PC-9 (cell line): Measurements from ENCODE around the gene SOS1. TPM values are rescaled to one million over a fixed set of nuclear protein-coding genes. Genes with fewer than 3 reads are reported as not detected.

Experiments
- BruUV-seq: library from RNA; stranded (reverse); fragments of 400-500 nt; replicated peaks from 2 replicates; lab custom pipeline; 2021; lab: Mats Ljungman, UMichigan
- CTCF ChIA-PET: fragments of 300-600 bp; sonication (Branson Sonifier 250); formaldehyde crosslinking; loops from one replicate; lab custom pipeline; 2022; ENCODE audit warnings: antibody characterized with exemption; lab: Charles Lee
- POLR2A ChIA-PET: fragments of 300-600 bp; sonication (Branson Sonifier 250); formaldehyde crosslinking; loops from one replicate; lab custom pipeline; 2022; ENCODE audit warnings: antibody characterized with exemption; ENCODE audit not compliant: unreplicated experiment; lab: Charles Lee
- DNase-seq, 2 experiments: peaks; one replicate each; pipeline versions ENCODE4 v3.0.0 to v3.0.0-alpha.2; 2015 to 2022; ENCODE audit warnings: mixed read lengths in 1 of 2
- H2AFZ ChIP-seq: fragments of 200-600 bp; sonication (generic); 2 replicates; pipeline ENCODE4 v1.8.1; 2017; ENCODE audit warnings: antibody characterized with exemption
- H3F3A ChIP-seq: fragments of 200-600 bp; sonication (generic); 2 replicates; pipeline ENCODE4 v1.8.1; 2017; ENCODE audit warnings: antibody characterized with exemption, mild to moderate bottlenecking, low read depth; ENCODE audit not compliant: insufficient read depth
- H3K27ac ChIP-seq: fragments of 200-600 bp; sonication (generic); 2 replicates; pipeline ENCODE4 v1.6.1; 2016; ENCODE audit warnings: mixed run types
- H3K27me3 ChIP-seq: fragments of 200-600 bp; sonication (generic); 2 replicates; pipeline ENCODE4 v1.6.1; 2016; ENCODE audit warnings: low read depth, mixed run types; ENCODE audit not compliant: insufficient read depth
- H3K36me3 ChIP-seq: fragments of 200-600 bp; sonication (generic); 2 replicates; pipeline ENCODE4 v1.6.1; 2016; ENCODE audit warnings: low read depth, mixed run types
- H3K4me1 ChIP-seq: fragments of 200-600 bp; sonication (generic); replicated peaks from 2 replicates; pipeline ENCODE4 v1.6.1; 2016; ENCODE audit warnings: mixed run types; ENCODE audit not compliant: insufficient read depth
- H3K4me2 ChIP-seq: fragments of 200-600 bp; sonication (generic); 2 replicates; pipeline ENCODE4 v1.6.1; 2017; ENCODE audit warnings: mixed run types
- H3K4me3 ChIP-seq: fragments of 200-600 bp; sonication (generic); 2 replicates; pipeline ENCODE4 v1.6.1; 2016; ENCODE audit warnings: mixed run types
- H3K79me2 ChIP-seq: fragments of 200-600 bp; sonication (generic); 2 replicates; pipeline ENCODE4 v1.6.1; 2017; ENCODE audit warnings: low read depth, mixed run types
- H3K9me2 ChIP-seq: fragments of 200-600 bp; sonication (generic); 2 replicates; pipeline ENCODE4 v1.8.1; 2017; ENCODE audit warnings: mild to moderate bottlenecking; ENCODE audit not compliant: insufficient read depth
- H3K9me3 ChIP-seq: fragments of 200-600 bp; sonication (generic); 2 replicates; pipeline ENCODE4 v1.8.1; 2016; ENCODE audit warnings: low read depth; ENCODE audit not compliant: insufficient read depth
- H4K20me1 ChIP-seq: fragments of 200-600 bp; sonication (generic); 2 replicates; pipeline ENCODE4 v1.8.1; 2017; ENCODE audit not compliant: insufficient read depth
- CTCF ChIP-seq: fragments of 200-600 bp; sonication (generic); conservative IDR thresholded peaks from 2 replicates; pipeline ENCODE4 v1.6.1; 2017; ENCODE audit warnings: mixed run types, antibody characterized with exemption, mild to moderate bottlenecking, moderate library complexity
- EZH2 ChIP-seq: fragments of 200-600 bp; sonication (generic); IDR thresholded peaks from 2 replicates; pipeline ENCODE4 v1.8.0; 2017; ENCODE audit warnings: antibody characterized with exemption, low read depth
- intact Hi-C: fragments of 100-400 bp; cut with micrococcal nuclease; formaldehyde crosslinking; loops from one replicate; pipeline ENCODE4 v1.10.0; 2022; ENCODE audit not compliant: unreplicated experiment
- total RNA-seq: library from RNA; stranded (reverse); gene quantifications from 2 replicates; pipeline ENCODE4 v1.2.3, GENCODE V29; 2021

The SOS1 gene
- total RNA-seq, 1 experiment from 2014 or later, result 34.7 TPM

- H3K27ac ChIP-seq, result 0 out of 2 replicates have a peak overlapping the region, but pooled peaks have one; percentile 29
- DNase-seq, result no peak
- intact Hi-C loops, result no loop called here
- H3F3A ChIP-seq, result 0 out of 2 replicates have a peak, but pooled peaks cover 3% of the 10 kb centered on the region
- H4K20me1 ChIP-seq, result peaks cover 23% of the 10 kb centered on the region
- H3K4me1 ChIP-seq, result no peaks in the 10 kb centered on the region
- H3K9me3 ChIP-seq, result no peaks in the 10 kb centered on the region
- H3K4me3 ChIP-seq, result no peak overlapping the region
- no peaks in the 10 kb centered on the region for H3K9me2 ChIP-seq
- ChIA-PET POLR2A (no interaction called here), CTCF (no interaction called here)
- H3K4me2 ChIP-seq, result no peak overlapping the region
- BruUV-seq, result no TSS peak
- H3K27me3 ChIP-seq, result no peaks in the 10 kb centered on the region
- peaks cover 96% of the 10 kb centered on the region for H3K79me2 ChIP-seq
- TF ChIP-seq EZH2 (no peak), CTCF (no peak)
- no peak overlapping the region for H2AFZ ChIP-seq
- no peaks in the 10 kb centered on the region for H3K36me3 ChIP-seq
Measured at GRCh38 chr2:39108377-39108776, 12.5 kb downstream of the SOS1 start.

- no peak for TF ChIP-seq CTCF
- TF ChIP-seq EZH2, result no peak
- no peaks in the 10 kb centered on the region for H3K9me2 ChIP-seq
- DNase-seq, result no peak
- intact Hi-C loops, result no loop called here
- H4K20me1 ChIP-seq, result peaks cover 27% of the 10 kb centered on the region
- H3K4me3 ChIP-seq, result no peak overlapping the region
- H3K27me3 ChIP-seq, result no peaks in the 10 kb centered on the region
- POLR2A ChIA-PET, result no interaction called here
- no peak overlapping the region for H2AFZ ChIP-seq
- 0 out of 2 replicates have a peak, but pooled peaks cover 3% of the 10 kb centered on the region for H3F3A ChIP-seq
- H3K4me2 ChIP-seq, result no peak overlapping the region
- BruUV-seq, result no TSS peak
- H3K36me3 ChIP-seq, result no peaks in the 10 kb centered on the region
- no peaks in the 10 kb centered on the region for H3K9me3 ChIP-seq
- peaks cover 97% of the 10 kb centered on the region for H3K79me2 ChIP-seq
- no peaks in the 10 kb centered on the region for H3K4me1 ChIP-seq
- CTCF ChIA-PET, result no interaction called here
- H3K27ac ChIP-seq, result 0 out of 2 replicates have a peak overlapping the region, but pooled peaks have one; percentile 29
Measured at GRCh38 chr2:39107724-39108273, 13.1 kb downstream of the SOS1 start.

- Histone ChIP-seq H3K4me1 (no peaks in the 10 kb centered on the region), H3K4me3 (no peak overlapping the region), H3K79me2 (peaks cover 97% of the 10 kb centered on the region), H3K27me3 (no peaks in the 10 kb centered on the region), H2AFZ (no peak overlapping the region), H3K27ac (no peak overlapping the region), H3K36me3 (no peaks in the 10 kb centered on the region), H3K4me2 (no peak overlapping the region), H3K9me2 (no peaks in the 10 kb centered on the region), H3K9me3 (no peaks in the 10 kb centered on the region), H4K20me1 (peaks cover 27% of the 10 kb centered on the region), H3F3A (0 out of 2 replicates have a peak, but pooled peaks cover 3% of the 10 kb centered on the region)
- no peak for DNase-seq
- ChIA-PET CTCF (no interaction called here), POLR2A (no interaction called here)
- TF ChIP-seq CTCF, result no peak
- BruUV-seq, result no TSS peak
- intact Hi-C loops, result no loop called here
Measured at GRCh38 chr2:39107156-39107555, 13.7 kb downstream of the SOS1 start.
